Lower leg skin (tissue), 4 donors: Measurements from ENCODE around the gene TANK. TPM values are rescaled to one million over a fixed set of nuclear protein-coding genes. Genes with fewer than 3 reads are reported as not detected.
"Not testable (repeated sequence)": the region's sequence is repeated elsewhere in the genome, so short reads cannot be mapped to it uniquely, and the experiment has no call there.

ENCODE experiments used
- DNase-seq, 2 donors: peaks; one replicate each; pipeline ENCODE4 v3.0.0-alpha.2; 2019; ENCODE audit warnings: low spot score in 2 of 2
- H3K4me3 ChIP-seq: fragments of 200-600 bp; sonication (generic); 2 replicates; pipeline ENCODE4 v1.5.1; 2017; ENCODE audit warnings: mild to moderate bottlenecking, low read depth; ENCODE audit not compliant: poor library complexity, severe bottlenecking
- POLR2A ChIP-seq, 2 donors: fragments of 450-650 bp; IDR thresholded peaks; one replicate each; pipeline ENCODE4 v1.6.1; 2016 to 2017; ENCODE audit warnings: antibody characterized with exemption in 2 of 2, mild to moderate bottlenecking in 1 of 2, moderate library complexity in 1 of 2
- WGBS, 2 donors: methylation state at CpG; one replicate each; pipeline ENCODE4 v1.1.5; 2018; 5-methylcytosine and 5-hydroxymethylcytosine counted together
- intact Hi-C: fragments of 100-400 bp; cut with DNase I; formaldehyde crosslinking; loops from one replicate; pipeline ENCODE4 v1.15.0; 2023; ENCODE audit warnings: low total_unique reads
- total RNA-seq, 4 donors: library from RNA; depleted of rRNA; stranded (reverse); fragments of >200 nt; gene quantifications; one replicate each; pipeline ENCODE4 v1.1.0, GENCODE V29; 2016
- TF ChIP-seq, protein P1 (sequence below), 3 donors: fragments of 450-650 bp; IDR thresholded peaks; one replicate each; pipeline ENCODE4 v1.5.1; 2016; ENCODE audit warnings: antibody characterized with exemption in 3 of 3, mild to moderate bottlenecking in 3 of 3, moderate library complexity in 2 of 3

The TANK gene
- total RNA-seq, 4 donors from 2014 or later = 81.6 to 89.8 (median 88.0) TPM

DNA sequence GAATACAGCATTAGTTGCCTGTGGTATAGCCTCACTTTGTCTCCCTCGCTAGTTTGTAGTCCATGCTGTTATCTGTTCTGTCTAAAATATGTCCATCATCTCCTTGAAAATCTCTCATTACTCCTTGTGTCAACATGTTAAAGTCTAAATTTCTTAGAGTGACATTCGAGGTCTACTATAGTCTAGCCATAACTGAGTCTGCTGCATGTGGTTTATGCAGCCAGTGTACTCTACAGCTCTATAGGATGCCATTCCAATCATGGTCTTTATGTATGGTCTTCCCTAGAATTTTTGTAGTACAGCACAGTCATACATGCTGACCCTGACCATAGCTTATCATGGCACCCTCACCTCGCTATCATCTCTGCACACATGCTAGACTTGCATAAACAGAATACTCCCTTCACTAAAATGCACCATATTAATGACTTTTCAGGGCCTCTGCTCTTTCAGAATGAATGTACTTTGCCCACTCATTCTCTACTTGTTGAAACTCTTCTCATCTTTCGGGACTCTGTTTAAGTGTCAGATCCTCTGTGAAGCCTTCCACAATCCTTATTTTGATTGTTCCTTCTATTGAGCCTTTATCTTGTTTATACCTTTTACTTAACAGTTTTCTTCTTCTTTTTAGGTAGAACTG is 12.8 kb downstream of the TANK start:
- 97 to 98% methylated on average over 4 of the region's 4 CpGs for WGBS, 2 donors

DNA sequence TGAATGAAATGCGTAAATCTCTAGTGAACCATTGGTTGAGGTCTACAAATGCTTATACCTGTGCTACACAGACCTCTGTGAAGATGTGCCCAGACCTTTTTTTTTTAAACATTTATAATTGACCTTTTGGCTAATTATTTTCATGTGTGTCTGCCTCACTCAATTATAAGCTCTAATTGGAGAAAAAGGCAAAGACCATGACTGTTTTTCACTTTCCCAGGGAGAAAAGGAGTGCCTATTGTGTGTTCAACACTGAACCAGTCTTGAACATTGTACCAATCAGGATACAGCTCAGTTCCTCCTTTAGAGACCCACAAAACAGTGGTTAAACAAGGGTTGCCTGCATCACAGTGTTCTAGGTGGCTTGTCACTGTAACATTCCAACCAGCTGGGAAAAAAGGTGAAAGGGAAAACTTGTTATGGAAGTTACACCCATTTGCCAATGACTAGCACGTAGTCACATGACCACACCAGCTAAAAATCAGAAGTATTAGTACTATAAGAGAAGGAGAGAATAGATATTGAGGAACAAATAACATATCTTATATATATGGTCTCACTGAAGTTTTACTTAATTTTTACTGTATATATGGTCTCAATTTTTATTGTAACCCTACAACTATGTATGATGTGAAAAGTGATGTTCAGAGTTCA is 13.4 kb downstream of the TANK start:
- WGBS, 2 donors = 93 to 100% methylated on average over 2 of the region's 2 CpGs
- TF ChIP-seq, protein P1, sequence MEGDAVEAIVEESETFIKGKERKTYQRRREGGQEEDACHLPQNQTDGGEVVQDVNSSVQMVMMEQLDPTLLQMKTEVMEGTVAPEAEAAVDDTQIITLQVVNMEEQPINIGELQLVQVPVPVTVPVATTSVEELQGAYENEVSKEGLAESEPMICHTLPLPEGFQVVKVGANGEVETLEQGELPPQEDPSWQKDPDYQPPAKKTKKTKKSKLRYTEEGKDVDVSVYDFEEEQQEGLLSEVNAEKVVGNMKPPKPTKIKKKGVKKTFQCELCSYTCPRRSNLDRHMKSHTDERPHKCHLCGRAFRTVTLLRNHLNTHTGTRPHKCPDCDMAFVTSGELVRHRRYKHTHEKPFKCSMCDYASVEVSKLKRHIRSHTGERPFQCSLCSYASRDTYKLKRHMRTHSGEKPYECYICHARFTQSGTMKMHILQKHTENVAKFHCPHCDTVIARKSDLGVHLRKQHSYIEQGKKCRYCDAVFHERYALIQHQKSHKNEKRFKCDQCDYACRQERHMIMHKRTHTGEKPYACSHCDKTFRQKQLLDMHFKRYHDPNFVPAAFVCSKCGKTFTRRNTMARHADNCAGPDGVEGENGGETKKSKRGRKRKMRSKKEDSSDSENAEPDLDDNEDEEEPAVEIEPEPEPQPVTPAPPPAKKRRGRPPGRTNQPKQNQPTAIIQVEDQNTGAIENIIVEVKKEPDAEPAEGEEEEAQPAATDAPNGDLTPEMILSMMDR (IDR thresholded peaks at IDR 0.05) = no peak

More for the DNA sequence above, 12.8 kb downstream of the TANK start:
- TF ChIP-seq POLR2A (IDR thresholded peaks at IDR 0.05) = no peak
- TF ChIP-seq, protein P1 (IDR thresholded peaks at IDR 0.05) = no peak
- intact Hi-C loops = no loop called here
- DNase-seq = no peak
- no peak overlapping the region for H3K4me3 ChIP-seq

DNA sequence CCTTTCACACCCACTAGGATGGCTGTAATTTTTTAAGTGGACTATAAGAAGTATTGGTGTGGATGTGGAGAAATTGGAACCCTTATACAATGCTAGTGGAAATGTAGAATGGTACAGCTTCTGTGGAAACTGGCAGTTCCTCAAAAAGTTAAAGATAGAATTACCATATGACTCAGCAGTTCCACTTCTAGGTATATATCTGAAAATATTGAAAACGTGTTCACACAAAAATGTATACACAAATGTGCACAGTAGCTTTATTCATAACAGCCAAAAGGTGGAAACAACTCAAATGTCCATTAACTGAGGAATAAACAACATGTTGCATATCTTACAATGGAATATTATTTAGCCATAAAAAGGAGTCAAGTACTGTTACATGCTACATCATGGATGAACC is 17.7 kb downstream of the TANK start:
- intact Hi-C loops = no loop called here
- TF ChIP-seq, protein P1 (IDR thresholded peaks at IDR 0.05) = no peak
- TF ChIP-seq POLR2A (IDR thresholded peaks at IDR 0.05) = no peak
- whole genome bisulfite sequencing, 2 donors = 55 to 59% methylated on average over 1 of the region's 1 CpG
- DNase-seq = no peak
- H3K4me3 ChIP-seq = no peak overlapping the region

More for the DNA sequence above, 13.4 kb downstream of the TANK start:
- H3K4me3 ChIP-seq = no peak overlapping the region
- intact Hi-C loops = no loop called here
- DNase-seq = no peak

DNA sequence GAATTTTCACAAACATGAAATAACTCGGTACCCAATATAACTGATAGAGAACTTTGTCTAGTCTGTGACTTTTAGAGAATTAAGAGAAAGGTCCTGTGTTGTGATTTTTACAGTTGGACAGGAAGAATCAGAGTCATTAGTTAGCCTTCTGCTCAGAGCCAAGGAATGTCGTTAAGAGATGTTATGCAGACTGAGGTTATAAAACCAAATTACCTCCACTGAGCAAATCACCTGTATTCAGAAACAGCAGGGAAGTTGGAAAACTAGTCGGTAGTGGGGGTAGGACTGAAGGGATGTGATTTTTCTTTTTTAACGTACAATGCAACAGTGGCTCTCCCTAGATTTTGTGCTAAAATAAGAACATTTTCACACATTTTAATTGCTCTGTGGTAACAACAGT is 18.5 kb downstream of the TANK start:
- TF ChIP-seq, protein P1 (IDR thresholded peaks at IDR 0.05) = no peak
- TF ChIP-seq POLR2A (IDR thresholded peaks at IDR 0.05) = no peak
- no peak overlapping the region for H3K4me3 ChIP-seq
- no peak for DNase-seq
- 70 to 71% methylated on average over 4 of the region's 4 CpGs for WGBS, 2 donors
- intact Hi-C loops = no loop called here

DNA sequence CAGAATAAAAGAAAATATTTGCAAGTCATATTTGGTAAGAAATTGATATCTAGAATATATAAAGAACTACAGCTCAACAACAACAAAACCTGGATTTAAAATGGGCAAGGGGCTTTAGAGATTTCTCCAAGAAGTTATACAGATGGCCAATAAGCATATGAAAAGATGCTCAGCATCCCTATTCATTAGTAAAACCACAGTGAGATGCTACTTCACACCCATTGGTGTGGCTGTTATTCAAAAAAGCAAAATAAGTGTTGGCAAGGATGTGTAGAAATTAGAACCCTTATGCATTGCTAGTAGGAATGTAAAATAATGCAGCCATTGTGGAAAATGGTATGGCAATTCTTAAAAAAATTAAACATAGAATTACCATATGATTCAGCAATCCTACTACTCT is 29.8 kb downstream of the TANK start:
- DNase-seq = no peak
- H3K4me3 ChIP-seq = no peak overlapping the region
- intact Hi-C loops = no loop called here
- TF ChIP-seq, protein P1 (IDR thresholded peaks at IDR 0.05) = no peak
- no peak for TF ChIP-seq POLR2A (IDR thresholded peaks at IDR 0.05)

DNA sequence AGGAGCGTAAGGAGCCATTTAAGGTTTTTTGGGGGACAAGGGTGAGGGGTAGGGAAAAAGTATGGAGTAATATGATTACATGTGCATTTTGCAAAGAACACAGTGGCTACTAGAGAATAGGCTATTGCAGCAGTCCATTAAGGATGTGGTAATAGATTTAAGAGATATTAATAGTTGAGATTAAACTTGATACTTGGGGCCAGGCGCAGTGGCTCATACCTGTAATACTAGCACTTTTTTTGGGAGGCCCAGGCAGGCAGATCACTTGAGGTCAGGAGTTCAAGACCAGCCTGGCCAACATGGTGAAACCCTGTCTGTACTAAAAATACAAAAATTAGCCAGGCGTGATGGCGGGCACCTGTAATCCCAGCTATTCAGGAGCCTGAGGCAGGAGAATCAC is 35.4 kb downstream of the TANK start:
- H3K4me3 ChIP-seq, intact Hi-C loops, DNase-seq: not testable (repeated sequence)
- WGBS, 2 donors = 93 to 96% methylated on average over 4 of the region's 4 CpGs
